Astrocyte (in vitro differentiated cells and primary cell): ENCODE results near the gene POLR3C. TPM values are rescaled to one million over a fixed set of nuclear protein-coding genes. Genes with fewer than 3 reads are reported as not detected.

Source experiments
- DNase-seq: peaks from one replicate; pipeline ENCODE4 v3.0.0-alpha.2; 2010; ENCODE audit warnings: low read depth
- FAIRE-seq: peaks from 2 replicates; lab custom pipeline; 2011; peaks lifted over from hg19 to GRCh38; lab: Jason Lieb, UNC
- H2AFZ ChIP-seq: 2 replicates; pipeline ENCODE4 v1.6.0; 2012; ENCODE audit warnings: low read depth, low read length, inconsistent platforms
- H3K27ac ChIP-seq: 2 replicates; pipeline ENCODE4 v1.5.1; 2011; ENCODE audit warnings: low read depth, low read length, inconsistent platforms
- H3K27me3 ChIP-seq: 2 replicates; pipeline ENCODE4 v1.6.0; 2011; ENCODE audit warnings: low read length, inconsistent platforms; ENCODE audit not compliant: insufficient read depth
- H3K36me3 ChIP-seq: 2 replicates; pipeline ENCODE4 v1.5.1; 2011; ENCODE audit warnings: low read length, inconsistent platforms; ENCODE audit not compliant: insufficient read depth
- H3K4me1 ChIP-seq: 2 replicates; pipeline ENCODE4 v1.5.1; 2011; ENCODE audit warnings: low read length, inconsistent platforms; ENCODE audit not compliant: insufficient read depth
- H3K4me2 ChIP-seq: 2 replicates; pipeline ENCODE4 v1.6.0; 2012; ENCODE audit warnings: low read length, inconsistent platforms
- H3K4me3 ChIP-seq: 2 replicates; pipeline ENCODE4 v1.5.1; 2011; ENCODE audit warnings: low read depth, mild to moderate bottlenecking, low read length, inconsistent platforms; ENCODE audit not compliant: insufficient read depth
- H3K79me2 ChIP-seq: 2 replicates; pipeline ENCODE4 v1.6.0; 2012; ENCODE audit warnings: mild to moderate bottlenecking, low read length, inconsistent platforms; ENCODE audit not compliant: insufficient read depth
- H3K9ac ChIP-seq: 2 replicates; pipeline ENCODE4 v1.6.0; 2012; ENCODE audit warnings: mild to moderate bottlenecking, low read length, inconsistent platforms
- H3K9me3 ChIP-seq: 2 replicates; pipeline ENCODE4 v1.5.1; 2012; ENCODE audit warnings: low read depth, mild to moderate bottlenecking, low read length, inconsistent platforms; ENCODE audit not compliant: insufficient read depth
- H4K20me1 ChIP-seq: 2 replicates; pipeline ENCODE4 v1.6.0; 2012; ENCODE audit warnings: low read length, inconsistent platforms; ENCODE audit not compliant: insufficient read depth
- H3K27ac Mint-ChIP-seq: one replicate; pipeline ENCODE4 v1.8.0; 2021; ENCODE audit warnings: mild to moderate bottlenecking, mixed read lengths; ENCODE audit not compliant: unreplicated experiment
- H3K27me3 Mint-ChIP-seq: one replicate; pipeline ENCODE4 v1.8.0; 2021; ENCODE audit warnings: low read depth, mixed read lengths; ENCODE audit not compliant: unreplicated experiment
- H3K36me3 Mint-ChIP-seq: one replicate; pipeline ENCODE4 v1.8.0; 2021; ENCODE audit warnings: low read depth, mixed read lengths; ENCODE audit not compliant: unreplicated experiment
- H3K4me1 Mint-ChIP-seq: one replicate; pipeline ENCODE4 v1.8.0; 2021; ENCODE audit warnings: low read depth, mixed read lengths; ENCODE audit not compliant: unreplicated experiment
- H3K4me3 Mint-ChIP-seq: one replicate; pipeline ENCODE4 v1.8.0; 2021; ENCODE audit warnings: mild to moderate bottlenecking, moderate library complexity, mixed read lengths; ENCODE audit not compliant: unreplicated experiment
- H3K9me3 Mint-ChIP-seq: one replicate; pipeline ENCODE4 v1.8.0; 2021; ENCODE audit warnings: mild to moderate bottlenecking, mixed read lengths; ENCODE audit not compliant: unreplicated experiment
- CTCF ChIP-seq: IDR thresholded peaks from 2 replicates; pipeline ENCODE4 v1.5.1; 2011; ENCODE audit warnings: low read depth, mild to moderate bottlenecking, inconsistent platforms, low read length, moderate library complexity; ENCODE audit not compliant: insufficient read depth
- EZH2 ChIP-seq: IDR thresholded peaks from 2 replicates; pipeline ENCODE4 v1.6.1; 2012; ENCODE audit warnings: mild to moderate bottlenecking, low read length, inconsistent platforms; ENCODE audit not compliant: insufficient read depth
- total RNA-seq: library from RNA; stranded (reverse); gene quantifications from 2 replicates; pipeline ENCODE4 v1.2.1, GENCODE V29; 2021

Gene POLR3C
- total RNA-seq, 1 donor from 2014 or later, result 43.3 TPM

- H3K27me3 Mint-ChIP-seq, result no peaks in the 10 kb centered on the region
- H3K4me1 ChIP-seq, result peaks cover 10% of the 10 kb centered on the region
- H3K27me3 ChIP-seq, result no peaks in the 10 kb centered on the region
- no peak overlapping the region for H3K27ac Mint-ChIP-seq
- no peak for DNase-seq
- no peak overlapping the region for H3K4me3 ChIP-seq
- no peak overlapping the region for H3K4me2 ChIP-seq
- H3K79me2 ChIP-seq, result peaks cover 16% of the 10 kb centered on the region
- no peak for FAIRE-seq
- no peaks in the 10 kb centered on the region for H4K20me1 ChIP-seq
- H3K9me3 ChIP-seq, result no peaks in the 10 kb centered on the region
- no peak overlapping the region for H3K4me3 Mint-ChIP-seq
- H3K4me1 Mint-ChIP-seq, result peaks cover 12% of the 10 kb centered on the region
- no peaks in the 10 kb centered on the region for H3K9me3 Mint-ChIP-seq
- H3K36me3 Mint-ChIP-seq, result peaks cover 5% of the 10 kb centered on the region
- H3K27ac ChIP-seq, result no peak overlapping the region
- TF ChIP-seq CTCF, result no peak
- no peak for TF ChIP-seq EZH2
- no peak overlapping the region for H2AFZ ChIP-seq
- H3K36me3 ChIP-seq, result peaks cover 4% of the 10 kb centered on the region
- H3K9ac ChIP-seq, result no peak overlapping the region
Observed at GRCh38 chr1:145778146-145778540, 45.9 kb upstream of the POLR3C start.

GRCh38 chr1:145782272-145783099 is 41.5 kb upstream of the POLR3C start:
- peak overlapping the region; percentile 50 for H3K9ac ChIP-seq
- peak overlapping the region; percentile 81 for H3K27ac ChIP-seq

More at GRCh38 chr1:145782272-145783099, 41.5 kb upstream of the POLR3C start:
- H3K4me3 Mint-ChIP-seq, result no peak overlapping the region
- peaks cover 25% of the 10 kb centered on the region for H3K4me1 ChIP-seq
- peaks cover 1% of the 10 kb centered on the region for H3K36me3 Mint-ChIP-seq
- no peak for TF ChIP-seq CTCF
- TF ChIP-seq EZH2, result no peak
- H3K27me3 Mint-ChIP-seq, result no peaks in the 10 kb centered on the region
- no peaks in the 10 kb centered on the region for H3K27me3 ChIP-seq
- H3K4me3 ChIP-seq, result peak overlapping the region; percentile 2
- FAIRE-seq (peak; percentile 26), DNase-seq (peak; percentile 95)
- H3K27ac Mint-ChIP-seq, result peak overlapping the region; percentile 90
- peaks cover 39% of the 10 kb centered on the region for H3K4me1 Mint-ChIP-seq
- no peaks in the 10 kb centered on the region for H3K9me3 ChIP-seq
- H3K79me2 ChIP-seq, result peaks cover 16% of the 10 kb centered on the region
- H3K36me3 ChIP-seq, result peaks cover 4% of the 10 kb centered on the region
- H3K9me3 Mint-ChIP-seq, result no peaks in the 10 kb centered on the region
- no peaks in the 10 kb centered on the region for H4K20me1 ChIP-seq
- peak overlapping the region; percentile 63 for H3K4me2 ChIP-seq
- H2AFZ ChIP-seq, result no peak overlapping the region
